Measurements from ENCODE around the gene RPL22. TPM values are rescaled to one million over a fixed set of nuclear protein-coding genes. Genes with fewer than 3 reads are reported as not detected.

RPL22 gene
- total and polyA plus RNA-seq, 4 donors = 38.9 to 105 (median 77.3) TPM

DNA sequence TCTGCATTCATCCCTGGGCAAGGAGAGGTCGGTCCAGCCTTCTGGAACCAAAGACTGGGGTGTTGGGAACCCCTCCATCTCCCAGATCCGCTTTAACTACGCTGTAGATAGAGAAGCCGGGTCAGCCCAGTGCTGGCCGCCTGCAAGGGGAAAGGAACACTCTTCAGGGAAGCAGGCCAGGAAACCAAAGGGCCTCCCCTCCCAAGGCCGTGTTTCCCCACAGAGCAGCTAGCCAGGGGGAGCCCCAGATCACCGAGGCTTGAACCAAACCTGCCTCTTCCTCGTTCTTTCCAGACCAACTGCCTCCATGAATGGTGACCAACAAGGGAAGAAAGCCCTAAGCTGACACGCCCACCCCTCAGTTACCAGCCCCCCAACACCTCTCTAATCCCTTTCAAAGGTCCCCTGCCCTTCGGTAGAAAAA lies 18.0 kb downstream of the RPL22 start (continued):
- TF ChIP-seq RAD21 (IDR thresholded peaks at IDR 0.05) = no peak
- TF ChIP-seq REST (IDR thresholded peaks at IDR 0.05) = no peak

- H3K27ac ChIP-seq (ENCODE audit: low read depth in 1 of 2, low read length in 2 of 2) = no peak overlapping the region
- no peak overlapping the region for H3K4me3 ChIP-seq (ENCODE audit: low read depth in 1 of 3, low read length in 3 of 3)
- TF ChIP-seq HNF4A (conservative IDR thresholded peaks at IDR 0.05) (no peak), HNF4G (IDR thresholded peaks at IDR 0.05) (no peak), MAX (IDR thresholded peaks at IDR 0.05) (no peak), JUND (IDR thresholded peaks at IDR 0.05) (no peak), RXRA (IDR thresholded peaks at IDR 0.05) (no peak), REST (IDR thresholded peaks at IDR 0.05) (no peak), SP1 (IDR thresholded peaks at IDR 0.05) (no peak)
- peaks cover 0 to 8% (median 4%) of the 10 kb centered on the region in 4 donors for H3K36me3 ChIP-seq (ENCODE audit: control insufficient read depth in 4 of 4, insufficient read depth in 3 of 4, low read depth in 1 of 4, low read length in 3 of 4)
- 7% methylated on average over 36 of the region's 36 CpGs for WGBS
- H3K9ac ChIP-seq (ENCODE audit: low read depth in 1 of 2, low read length in 2 of 2) = no peak overlapping the region
- H3K9me3 ChIP-seq (ENCODE audit: control insufficient read depth in 4 of 4, low read length in 3 of 4) = no peaks in the 10 kb centered on the region
- peaks cover 2 to 4% (median 3%) of the 10 kb centered on the region in 4 donors for H3K4me1 ChIP-seq (ENCODE audit: control insufficient read depth in 4 of 4, insufficient read depth in 4 of 4, low read length in 3 of 4)
- H3K27me3 ChIP-seq (ENCODE audit: control insufficient read depth in 4 of 4, insufficient read depth in 4 of 4, low read length in 3 of 4) = peaks cover 3 to 9% (median 6%) of the 10 kb centered on the region in 4 donors
- DNase-seq (ENCODE audit: low spot score) = no peak
Observed at GRCh38 chr1:6180707-6181311, 18.6 kb downstream of the RPL22 start.

GRCh38 chr1:6180268-6180706 lies 19.1 kb downstream of the RPL22 start, which contains the start of gene CHD5:
Gene CHD5, minus strand, starts transcription at chr1:6180321. Its CDS starts 298 bp downstream, at chr1:6180023.
- peak within 1 kb of the TSS in 1 of 3 donors; percentile 25 for H3K4me3 ChIP-seq (ENCODE audit: low read depth in 1 of 3, low read length in 3 of 3)
- peaks cover 0 to 3% (median under 1%) of the 10 kb centered on the region in 4 donors for H3K36me3 ChIP-seq (ENCODE audit: control insufficient read depth in 4 of 4, insufficient read depth in 3 of 4, low read depth in 1 of 4, low read length in 3 of 4)
- TF ChIP-seq, protein P1, sequence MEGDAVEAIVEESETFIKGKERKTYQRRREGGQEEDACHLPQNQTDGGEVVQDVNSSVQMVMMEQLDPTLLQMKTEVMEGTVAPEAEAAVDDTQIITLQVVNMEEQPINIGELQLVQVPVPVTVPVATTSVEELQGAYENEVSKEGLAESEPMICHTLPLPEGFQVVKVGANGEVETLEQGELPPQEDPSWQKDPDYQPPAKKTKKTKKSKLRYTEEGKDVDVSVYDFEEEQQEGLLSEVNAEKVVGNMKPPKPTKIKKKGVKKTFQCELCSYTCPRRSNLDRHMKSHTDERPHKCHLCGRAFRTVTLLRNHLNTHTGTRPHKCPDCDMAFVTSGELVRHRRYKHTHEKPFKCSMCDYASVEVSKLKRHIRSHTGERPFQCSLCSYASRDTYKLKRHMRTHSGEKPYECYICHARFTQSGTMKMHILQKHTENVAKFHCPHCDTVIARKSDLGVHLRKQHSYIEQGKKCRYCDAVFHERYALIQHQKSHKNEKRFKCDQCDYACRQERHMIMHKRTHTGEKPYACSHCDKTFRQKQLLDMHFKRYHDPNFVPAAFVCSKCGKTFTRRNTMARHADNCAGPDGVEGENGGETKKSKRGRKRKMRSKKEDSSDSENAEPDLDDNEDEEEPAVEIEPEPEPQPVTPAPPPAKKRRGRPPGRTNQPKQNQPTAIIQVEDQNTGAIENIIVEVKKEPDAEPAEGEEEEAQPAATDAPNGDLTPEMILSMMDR (IDR thresholded peaks at IDR 0.05; ENCODE audit: low read depth, low read length, missing input control) = no peak
- TF ChIP-seq NR2F2 (IDR thresholded peaks at IDR 0.05) (no peak), SP1 (IDR thresholded peaks at IDR 0.05) (no peak), EGR1 (IDR thresholded peaks at IDR 0.05; ENCODE audit: low read depth in 2 of 2) (no peak), YY1 (IDR thresholded peaks at IDR 0.05) (no peak), JUND (IDR thresholded peaks at IDR 0.05) (no peak), FOXA1 (IDR thresholded peaks at IDR 0.05) (no peak)
- H3K9me3 ChIP-seq (ENCODE audit: control insufficient read depth in 4 of 4, low read length in 3 of 4) = peaks cover 0 to under 1% (median 0%) of the 10 kb centered on the region in 4 donors
- H3K27me3 ChIP-seq (ENCODE audit: control insufficient read depth in 4 of 4, insufficient read depth in 4 of 4, low read length in 3 of 4) = peaks cover 3 to 13% (median 6%) of the 10 kb centered on the region in 4 donors
- WGBS = 5% methylated on average over 57 of the region's 57 CpGs
- DNase-seq (ENCODE audit: low spot score) = no peak
- no peak within 1 kb of the TSS for H3K27ac ChIP-seq (ENCODE audit: low read depth in 1 of 2, low read length in 2 of 2)
- H3K9ac ChIP-seq (ENCODE audit: low read depth in 1 of 2, low read length in 2 of 2) = no peak within 1 kb of the TSS
- H3K4me1 ChIP-seq (ENCODE audit: control insufficient read depth in 4 of 4, insufficient read depth in 4 of 4, low read length in 3 of 4) = peaks cover 2 to 4% (median 3%) of the 10 kb centered on the region in 4 donors
